ENCODE results near the gene PCDHGA10. TPM values are rescaled to one million over a fixed set of nuclear protein-coding genes. Genes with fewer than 3 reads are reported as not detected.
"Not testable (repeated sequence)": the region's sequence is repeated elsewhere in the genome, so short reads cannot be mapped to it uniquely, and the experiment has no call there.

The PCDHGA10 gene
- total and polyA plus RNA-seq, 4 donors, result 0.61 to 11.4 (median 3.6) TPM

DNA sequence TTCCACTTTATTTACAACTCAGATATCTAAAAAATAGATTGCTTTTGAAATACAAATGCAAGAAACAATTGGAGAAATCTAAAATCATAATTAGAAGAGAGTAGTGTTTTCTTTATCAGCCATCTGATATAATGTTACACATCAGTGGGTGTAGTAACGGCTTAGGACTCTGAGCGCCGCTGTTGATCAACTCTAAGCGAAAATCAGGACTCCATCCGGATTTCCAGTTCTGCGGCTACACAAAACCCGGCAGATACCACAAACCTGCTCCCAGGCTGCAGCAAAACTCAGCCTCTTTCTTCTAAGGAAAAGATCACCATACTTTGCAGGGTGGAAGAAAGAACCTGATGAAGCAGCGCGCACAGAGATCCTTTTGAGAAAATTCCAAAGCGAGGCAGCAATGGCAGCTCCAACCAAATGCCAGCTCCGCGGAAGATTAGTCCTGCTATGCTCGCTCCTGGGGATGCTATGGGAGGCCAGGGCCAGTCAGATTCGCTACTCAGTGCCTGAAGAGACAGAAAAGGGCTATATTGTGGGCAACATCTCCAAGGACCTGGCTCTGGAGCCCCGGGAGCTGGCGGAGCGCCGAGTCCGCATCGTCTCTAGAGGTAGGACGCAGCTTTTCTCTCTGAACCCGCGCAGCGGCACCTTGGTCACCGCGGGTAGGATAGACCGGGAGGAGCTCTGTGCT, 10.1 kb upstream of the PCDHGA10 start, which contains the start of gene PCDHGA9:
TSS of gene PCDHGA9 (plus strand) at position 226 of the 691 bp plus-strand sequence. CDS start at position 401, 175 bp downstream.
- ATAC-seq (ENCODE audit: low FRiP score), result no peak
- intact Hi-C loops (cut with DNase I), result no loop called here
- H3K36me3 ChIP-seq (ENCODE audit: control insufficient read depth in 1 of 2, insufficient read depth in 2 of 2, low read length in 1 of 2), result no peaks in the 10 kb centered on the region

GRCh38 chr5:141403387-141403786, 9.4 kb upstream of the PCDHGA10 start:
- Histone ChIP-seq H3K27ac (ENCODE audit: low read depth in 1 of 2, low read length in 2 of 2) (no peak overlapping the region), H3K4me1 (ENCODE audit: control insufficient read depth in 1 of 2, insufficient read depth in 2 of 2, low read length in 2 of 2) (no peaks in the 10 kb centered on the region), H3K36me3 (ENCODE audit: control insufficient read depth in 1 of 2, insufficient read depth in 2 of 2, low read length in 1 of 2) (no peaks in the 10 kb centered on the region), H3K27me3 (ENCODE audit: control insufficient read depth in 1 of 2, insufficient read depth in 2 of 2, low read length in 1 of 2) (no peaks in the 10 kb centered on the region), H3K9me3 (ENCODE audit: control insufficient read depth, low read length) (peaks cover 39% of the 10 kb centered on the region), H3K4me3 (ENCODE audit: low read length in 2 of 2) (no peak overlapping the region)
- DNase-seq, result no peak
- intact Hi-C loops (cut with DNase I), result no loop called here
- ATAC-seq (ENCODE audit: low FRiP score), result no peak
- 20 to 26% methylated on average over 22 of the region's 22 CpGs for WGBS, 2 donors

More for the DNA sequence above, 10.1 kb upstream of the PCDHGA10 start, which contains the start of gene PCDHGA9:
- Histone ChIP-seq H3K4me1 (ENCODE audit: control insufficient read depth in 1 of 2, insufficient read depth in 2 of 2, low read length in 2 of 2) (no peaks in the 10 kb centered on the region), H3K27ac (ENCODE audit: low read depth in 1 of 2, low read length in 2 of 2) (no peak within 1 kb of the TSS), H3K4me3 (ENCODE audit: low read length in 2 of 2) (no peak within 1 kb of the TSS), H3K27me3 (ENCODE audit: control insufficient read depth in 1 of 2, insufficient read depth in 2 of 2, low read length in 1 of 2) (no peaks in the 10 kb centered on the region), H3K9me3 (ENCODE audit: control insufficient read depth, low read length) (peaks cover 35% of the 10 kb centered on the region)
- peak in 1 of 2 donors; percentile 68 for DNase-seq
- WGBS, 2 donors, result 14 to 15% methylated on average over 27 of the region's 27 CpGs

DNA sequence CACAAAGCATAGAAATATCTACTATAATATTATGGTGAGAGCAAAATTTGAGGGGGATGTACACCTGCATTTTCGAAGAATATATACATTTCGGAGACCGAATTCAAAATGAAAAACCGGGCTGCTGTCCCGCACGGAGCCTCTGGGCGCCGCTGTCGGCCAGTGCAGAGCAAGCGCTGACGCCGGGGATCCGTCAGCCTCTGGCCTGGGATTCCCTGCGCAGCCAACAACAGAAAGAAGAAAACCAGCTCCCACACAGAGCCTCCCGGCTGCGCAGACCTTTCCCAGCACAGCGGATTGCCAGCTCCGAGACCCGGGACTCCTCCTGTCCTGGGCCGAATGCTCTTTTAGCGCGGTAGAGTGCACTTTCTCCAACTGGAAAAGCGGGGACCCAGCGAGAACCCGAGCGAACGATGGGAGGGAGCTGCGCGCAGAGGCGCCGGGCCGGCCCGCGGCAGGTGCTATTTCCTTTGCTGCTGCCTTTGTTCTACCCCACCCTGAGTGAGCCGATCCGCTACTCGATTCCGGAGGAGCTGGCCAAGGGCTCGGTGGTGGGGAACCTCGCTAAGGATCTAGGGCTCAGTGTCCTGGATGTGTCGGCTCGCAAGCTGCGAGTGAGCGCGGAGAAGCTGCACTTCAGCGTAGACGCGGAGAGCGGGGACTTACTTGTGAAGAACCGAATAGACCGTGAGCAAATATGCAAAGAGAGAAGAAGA, 4.8 kb upstream of the PCDHGA10 start, which contains the start of gene PCDHGB6:
TSS of gene PCDHGB6 (plus strand) at position 232 of the 716 bp plus-strand sequence. CDS start at position 414, 182 bp downstream.
- not testable (repeated sequence) for H3K27ac ChIP-seq (ENCODE audit: low read depth in 1 of 2, low read length in 2 of 2)

DNA sequence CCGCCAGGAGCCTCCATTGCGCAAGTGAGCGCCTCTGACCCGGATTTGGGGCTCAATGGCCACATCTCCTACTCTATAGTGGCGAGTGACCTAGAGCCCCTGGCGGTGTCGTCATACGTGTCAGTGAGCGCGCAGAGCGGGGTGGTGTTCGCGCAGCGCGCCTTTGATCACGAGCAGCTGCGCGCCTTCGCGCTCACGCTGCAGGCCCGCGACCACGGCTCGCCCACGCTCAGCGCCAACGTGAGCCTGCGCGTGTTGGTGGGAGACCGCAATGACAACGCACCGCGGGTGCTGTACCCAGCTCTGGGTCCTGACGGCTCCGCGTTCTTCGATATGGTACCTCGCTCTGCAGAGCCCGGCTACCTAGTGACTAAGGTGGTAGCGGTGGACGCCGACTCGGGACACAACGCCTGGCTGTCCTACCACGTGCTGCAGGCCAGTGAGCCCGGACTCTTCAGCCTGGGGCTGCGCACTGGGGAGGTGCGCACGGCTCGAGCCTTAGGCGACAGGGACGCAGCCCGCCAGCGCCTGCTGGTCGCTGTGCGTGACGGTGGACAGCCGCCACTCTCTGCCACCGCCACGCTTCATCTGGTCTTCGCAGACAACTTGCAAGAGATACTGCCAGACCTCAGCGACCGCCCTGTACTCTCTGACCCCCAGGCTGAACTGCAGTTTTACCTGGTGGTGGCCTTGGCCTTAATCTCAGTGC, 3.0 kb upstream of the PCDHGA10 start:
- Histone ChIP-seq H3K27ac (ENCODE audit: low read depth in 1 of 2, low read length in 2 of 2) (no peak overlapping the region), H3K4me1 (ENCODE audit: control insufficient read depth in 1 of 2, insufficient read depth in 2 of 2, low read length in 2 of 2) (no peaks in the 10 kb centered on the region), H3K27me3 (ENCODE audit: control insufficient read depth in 1 of 2, insufficient read depth in 2 of 2, low read length in 1 of 2) (no peaks in the 10 kb centered on the region), H3K9me3 (ENCODE audit: control insufficient read depth, low read length) (peaks cover 37% of the 10 kb centered on the region), H3K36me3 (ENCODE audit: control insufficient read depth in 1 of 2, insufficient read depth in 2 of 2, low read length in 1 of 2) (no peaks in the 10 kb centered on the region), H3K4me3 (ENCODE audit: low read length in 2 of 2) (no peak overlapping the region)
- ATAC-seq (ENCODE audit: low FRiP score) (no peak), DNase-seq (peak in 1 of 2 donors; percentile 54)
- WGBS, 2 donors, result 18 to 23% methylated on average over 64 of the region's 64 CpGs
- intact Hi-C loops (cut with DNase I), result loop anchor here (5.0 to 10.0 kb wide), 3 partner anchors 115 to 155 kb away; no protein-coding TSS in a partner anchor

More for the DNA sequence above, 4.8 kb upstream of the PCDHGA10 start, which contains the start of gene PCDHGB6:
- not testable (repeated sequence) for H3K27me3 ChIP-seq (ENCODE audit: control insufficient read depth in 1 of 2, insufficient read depth in 2 of 2, low read length in 1 of 2); H3K36me3 ChIP-seq (ENCODE audit: control insufficient read depth in 1 of 2, insufficient read depth in 2 of 2, low read length in 1 of 2); H3K4me1 ChIP-seq (ENCODE audit: control insufficient read depth in 1 of 2, insufficient read depth in 2 of 2, low read length in 2 of 2); H3K4me3 ChIP-seq (ENCODE audit: low read length in 2 of 2)
- peak in 1 of 2 donors; percentile 80 for DNase-seq
- intact Hi-C loops (cut with DNase I), result loop anchor here in 1 of 2 donors (5.0 kb wide), 1 partner anchor 149 kb away; no protein-coding TSS in a partner anchor
- 9 to 12% methylated on average over 46 to 51 of the region's 51 CpGs for WGBS, 2 donors
- peak; percentile 63 for ATAC-seq (ENCODE audit: low FRiP score)
- H3K9me3 ChIP-seq (ENCODE audit: control insufficient read depth, low read length), result peaks cover 38% of the 10 kb centered on the region

DNA sequence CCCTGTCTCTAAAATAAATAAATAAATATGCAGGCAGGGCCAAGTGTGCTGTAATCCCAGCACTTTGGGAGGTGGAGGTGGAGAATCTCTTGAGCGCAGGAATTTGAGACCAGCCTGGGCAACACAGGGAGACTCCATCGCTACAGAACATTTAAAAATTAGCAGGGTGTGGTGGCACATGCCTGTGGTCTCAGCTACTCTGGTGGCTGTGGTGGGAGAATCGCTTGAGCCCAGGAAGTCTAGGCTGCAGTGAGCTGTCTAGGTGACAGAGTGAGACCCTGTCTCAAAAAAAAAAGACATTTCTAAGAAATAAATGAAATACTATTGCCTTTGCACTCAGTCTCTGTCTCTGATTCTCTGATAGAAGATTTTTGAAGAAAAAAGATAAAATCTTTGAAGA, 1.2 kb upstream of the PCDHGA10 start:
- intact Hi-C loops (cut with DNase I), result loop anchor here in 1 of 2 donors (10.0 kb wide), 2 partner anchors 113 to 153 kb away; no protein-coding TSS in a partner anchor
- ATAC-seq (ENCODE audit: low FRiP score) (no peak), DNase-seq (no peak)
- no peaks in the 10 kb centered on the region for H3K4me1 ChIP-seq (ENCODE audit: control insufficient read depth in 1 of 2, insufficient read depth in 2 of 2, low read length in 2 of 2)
- H3K9me3 ChIP-seq (ENCODE audit: control insufficient read depth, low read length), result peaks cover 34% of the 10 kb centered on the region
- no peak overlapping the region for H3K4me3 ChIP-seq (ENCODE audit: low read length in 2 of 2)
- no peak overlapping the region for H3K27ac ChIP-seq (ENCODE audit: low read depth in 1 of 2, low read length in 2 of 2)
- H3K36me3 ChIP-seq (ENCODE audit: control insufficient read depth in 1 of 2, insufficient read depth in 2 of 2, low read length in 1 of 2), result no peaks in the 10 kb centered on the region
- 59% methylated on average over 3 of the region's 3 CpGs for WGBS, 2 donors
- no peaks in the 10 kb centered on the region for H3K27me3 ChIP-seq (ENCODE audit: control insufficient read depth in 1 of 2, insufficient read depth in 2 of 2, low read length in 1 of 2)

GRCh38 chr5:141413540-141414069, 818 bp downstream of the PCDHGA10 start:
- Histone ChIP-seq H3K36me3 (ENCODE audit: control insufficient read depth in 1 of 2, insufficient read depth in 2 of 2, low read length in 1 of 2) (no peaks in the 10 kb centered on the region), H3K9me3 (ENCODE audit: control insufficient read depth, low read length) (peaks cover 37% of the 10 kb centered on the region), H3K4me3 (ENCODE audit: low read length in 2 of 2) (no peak overlapping the region), H3K4me1 (ENCODE audit: control insufficient read depth in 1 of 2, insufficient read depth in 2 of 2, low read length in 2 of 2) (no peaks in the 10 kb centered on the region), H3K27ac (ENCODE audit: low read depth in 1 of 2, low read length in 2 of 2) (no peak overlapping the region), H3K27me3 (ENCODE audit: control insufficient read depth in 1 of 2, insufficient read depth in 2 of 2, low read length in 1 of 2) (no peaks in the 10 kb centered on the region)
- intact Hi-C loops (cut with DNase I), result loop anchor here in 1 of 2 donors (10.0 kb wide), 2 partner anchors 111 to 151 kb away; no protein-coding TSS in a partner anchor
- 23% methylated on average over 25 of the region's 25 CpGs for WGBS, 2 donors
- DNase-seq (peak in 1 of 2 donors; percentile 49), ATAC-seq (ENCODE audit: low FRiP score) (no peak)

DNA sequence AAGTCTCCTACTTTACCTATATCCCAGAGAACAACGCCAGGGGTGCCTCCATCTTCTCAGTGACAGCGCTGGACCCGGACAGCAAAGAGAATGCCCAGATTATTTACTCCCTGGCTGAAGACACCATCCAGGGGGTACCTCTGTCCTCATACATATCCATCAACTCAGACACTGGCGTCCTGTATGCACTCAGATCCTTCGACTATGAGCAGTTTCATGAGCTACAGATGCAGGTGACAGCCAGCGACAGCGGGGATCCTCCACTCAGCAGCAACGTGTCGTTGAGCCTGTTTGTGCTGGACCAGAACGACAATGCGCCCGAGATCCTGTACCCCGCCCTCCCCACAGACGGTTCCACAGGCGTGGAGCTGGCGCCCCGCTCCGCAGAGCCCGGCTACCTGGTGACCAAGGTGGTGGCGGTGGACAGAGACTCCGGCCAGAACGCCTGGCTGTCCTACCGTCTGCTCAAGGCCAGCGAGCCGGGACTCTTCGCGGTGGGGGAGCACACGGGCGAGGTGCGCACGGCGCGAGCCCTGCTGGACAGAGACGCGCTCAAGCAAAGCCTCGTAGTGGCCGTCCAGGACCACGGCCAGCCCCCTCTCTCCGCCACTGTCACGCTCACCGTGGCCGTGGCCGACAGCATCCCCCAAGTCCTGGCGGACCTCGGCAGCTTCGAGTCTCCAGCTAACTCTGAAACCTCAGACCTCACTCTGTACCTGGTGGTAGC, 1.9 kb downstream of the PCDHGA10 start:
- 24 to 29% methylated on average over 39 to 46 of the region's 46 CpGs for WGBS, 2 donors
- intact Hi-C loops (cut with DNase I), result loop anchor here in 1 of 2 donors (10.0 kb wide), 2 partner anchors 110 to 150 kb away; no protein-coding TSS in a partner anchor
- not testable (repeated sequence) for H3K27ac ChIP-seq (ENCODE audit: low read depth in 1 of 2, low read length in 2 of 2); H3K4me3 ChIP-seq (ENCODE audit: low read length in 2 of 2); H3K27me3 ChIP-seq (ENCODE audit: control insufficient read depth in 1 of 2, insufficient read depth in 2 of 2, low read length in 1 of 2); DNase-seq; H3K4me1 ChIP-seq (ENCODE audit: control insufficient read depth in 1 of 2, insufficient read depth in 2 of 2, low read length in 2 of 2); H3K36me3 ChIP-seq (ENCODE audit: control insufficient read depth in 1 of 2, insufficient read depth in 2 of 2, low read length in 1 of 2); ATAC-seq (ENCODE audit: low FRiP score)
- peaks cover 40% of the 10 kb centered on the region for H3K9me3 ChIP-seq (ENCODE audit: control insufficient read depth, low read length)
